Stomach (tissue), 9 donors: ENCODE measurements around the gene ZNF239. TPM values are rescaled to one million over a fixed set of nuclear protein-coding genes. Genes with fewer than 3 reads are reported as not detected.
"Not testable (repeated sequence)": the region's sequence is repeated elsewhere in the genome, so short reads cannot be mapped to it uniquely, and the experiment has no call there.

Source experiments
- DNase-seq, 2 donors: peaks; one replicate each; pipeline versions ENCODE4 v3.0.0 to v3.0.0-alpha.2; 2013 to 2019
- H3K27ac ChIP-seq, 5 donors: fragments of 200-600 bp in 4 of 5; sonication (generic) in 4 of 5; one replicate each; pipeline ENCODE4 v1.5.1; 2013 to 2019; ENCODE audit warnings: mild to moderate bottlenecking in 1 of 5, moderate library complexity in 1 of 5
- H3K27me3 ChIP-seq, 3 donors: fragments of 200-600 bp; sonication (generic); one replicate each; pipeline ENCODE4 v1.5.1; 2017 to 2019; ENCODE audit warnings: mixed run types in 1 of 3
- H3K36me3 ChIP-seq, 4 donors: fragments of 200-600 bp; sonication (generic); 1 replicate in 3 of 4; 2 replicates in 1 of 4; pipeline ENCODE4 v1.5.1; 2016 to 2019
- H3K4me1 ChIP-seq, 4 donors: fragments of 200-600 bp; sonication (generic); one replicate each; pipeline ENCODE4 v1.5.1; 2016 to 2019
- H3K4me3 ChIP-seq, 4 donors: fragments of 200-600 bp; sonication (generic) in 3 of 4; one replicate each; pipeline ENCODE4 v1.5.1; 2016 to 2019; ENCODE audit warnings: mild to moderate bottlenecking in 1 of 4
- H3K9me3 ChIP-seq, 4 donors: fragments of 200-600 bp; sonication (generic); one replicate each; pipeline ENCODE4 v1.5.1; 2016 to 2019
- EP300 ChIP-seq: sonication (generic); formaldehyde crosslinking; IDR thresholded peaks from one replicate; pipeline ENCODE4 v1.6.1; 2017; ENCODE audit warnings: antibody characterized with exemption
- POLR2A ChIP-seq, 4 donors: fragments of 450-650 bp; IDR thresholded peaks; one replicate each; pipeline ENCODE4 v1.6.1; 2016; ENCODE audit warnings: antibody characterized with exemption in 4 of 4, control low read depth in 2 of 4, mild to moderate bottlenecking in 1 of 4, moderate library complexity in 1 of 4
- POLR2AphosphoS5 ChIP-seq, 3 donors: sonication (generic); formaldehyde crosslinking; IDR thresholded peaks; one replicate each; pipeline ENCODE4 v1.6.1; 2016; ENCODE audit warnings: antibody characterized with exemption in 3 of 3
- WGBS, 5 donors: extraction: QIAGEN DNeasy Blood & Tissue Kit in 3 of 5; methylation state at CpG; one replicate each; pipeline versions ENCODE4 v1.1.5 to v1.1.7; 2013 to 2018; 5-methylcytosine and 5-hydroxymethylcytosine counted together
- intact Hi-C: fragments of 100-400 bp; cut with DNase I; formaldehyde crosslinking; loops from one replicate; pipeline ENCODE4 v1.15.1; 2023; ENCODE audit warnings: low total_unique reads
- polyA plus RNA-seq, 3 donors: library from polyadenylated mRNA; stranded (reverse); fragments of 200-250 nt; gene quantifications; one replicate each; pipeline ENCODE4 v1.2.3, GENCODE V29; 2013
- total RNA-seq, 5 donors: library from RNA; depleted of rRNA; stranded (reverse); fragments of >200 nt; gene quantifications; one replicate each; pipeline versions ENCODE4 v1.1.0 to v1.2.3, GENCODE V29; 2014 to 2016
- TF ChIP-seq, protein P1 (sequence below), 7 experiments: fragments of 450-650 bp in 4 of 7; fragments of 200-600 bp in 3 of 7; sonication (generic) in 3 of 7; IDR thresholded peaks; one replicate each; pipeline ENCODE4 v1.5.1; 2016 to 2019; ENCODE audit warnings: antibody characterized with exemption in 7 of 7, control low read depth in 2 of 7, mild to moderate bottlenecking in 1 of 7
- donor health status: healthy with polysubstance abuse.
- donor health status: Bipolar disorder and iron deficiency.
- donor health status: healthy.

Gene ZNF239
- total and polyA plus RNA-seq, 8 donors = 1.4 to 37.5 (median 3.0) TPM; not detected in 2

DNA sequence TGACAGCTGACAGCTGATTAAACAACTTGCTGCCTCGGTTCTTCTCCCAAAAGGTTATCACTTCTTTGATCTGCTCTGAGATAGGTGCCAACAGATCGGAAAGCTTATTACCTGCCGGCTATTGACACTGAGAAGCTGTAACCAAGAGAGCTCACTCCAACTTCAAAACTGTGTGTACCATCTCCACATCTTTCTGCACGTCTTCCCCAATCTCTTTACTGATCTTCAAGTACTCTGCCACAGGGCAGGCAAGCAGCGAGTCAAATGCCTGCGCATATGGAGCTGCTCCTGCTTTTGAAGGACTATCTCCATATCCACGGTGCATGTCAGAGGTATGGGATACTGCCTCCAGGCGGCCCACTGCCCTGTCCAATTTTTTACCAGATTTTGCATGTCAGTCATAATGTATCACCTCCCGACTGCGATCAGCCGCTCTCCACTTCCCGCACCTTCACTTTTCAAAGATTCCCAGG is 31.5 kb upstream of the ZNF239 start:
- Histone ChIP-seq H3K9me3 (no peaks in the 10 kb centered on the region), H3K36me3 (peaks cover 6 to 24% (median 20%) of the 10 kb centered on the region in 4 donors), H3K4me1 (peaks cover 9 to 17% (median 15%) of the 10 kb centered on the region in 4 donors), H3K27ac (peak overlapping the region in 3 of 5 donors; percentile 81 to 88 (median 81)), H3K27me3 (no peaks in the 10 kb centered on the region), H3K4me3 (peak overlapping the region; percentile 82 to 96 (median 89))
- WGBS, 5 donors = 48 to 58% (median 56%) methylated on average over 12 of the region's 12 CpGs
- no peak for DNase-seq
- TF ChIP-seq, protein P1, sequence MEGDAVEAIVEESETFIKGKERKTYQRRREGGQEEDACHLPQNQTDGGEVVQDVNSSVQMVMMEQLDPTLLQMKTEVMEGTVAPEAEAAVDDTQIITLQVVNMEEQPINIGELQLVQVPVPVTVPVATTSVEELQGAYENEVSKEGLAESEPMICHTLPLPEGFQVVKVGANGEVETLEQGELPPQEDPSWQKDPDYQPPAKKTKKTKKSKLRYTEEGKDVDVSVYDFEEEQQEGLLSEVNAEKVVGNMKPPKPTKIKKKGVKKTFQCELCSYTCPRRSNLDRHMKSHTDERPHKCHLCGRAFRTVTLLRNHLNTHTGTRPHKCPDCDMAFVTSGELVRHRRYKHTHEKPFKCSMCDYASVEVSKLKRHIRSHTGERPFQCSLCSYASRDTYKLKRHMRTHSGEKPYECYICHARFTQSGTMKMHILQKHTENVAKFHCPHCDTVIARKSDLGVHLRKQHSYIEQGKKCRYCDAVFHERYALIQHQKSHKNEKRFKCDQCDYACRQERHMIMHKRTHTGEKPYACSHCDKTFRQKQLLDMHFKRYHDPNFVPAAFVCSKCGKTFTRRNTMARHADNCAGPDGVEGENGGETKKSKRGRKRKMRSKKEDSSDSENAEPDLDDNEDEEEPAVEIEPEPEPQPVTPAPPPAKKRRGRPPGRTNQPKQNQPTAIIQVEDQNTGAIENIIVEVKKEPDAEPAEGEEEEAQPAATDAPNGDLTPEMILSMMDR (IDR thresholded peaks at IDR 0.05) = no peak
- TF ChIP-seq POLR2A (IDR thresholded peaks at IDR 0.05) = no peak
- no peak for TF ChIP-seq EP300
- TF ChIP-seq POLR2AphosphoS5 (IDR thresholded peaks at IDR 0.05) = no peak
- intact Hi-C loops = no loop called here

DNA sequence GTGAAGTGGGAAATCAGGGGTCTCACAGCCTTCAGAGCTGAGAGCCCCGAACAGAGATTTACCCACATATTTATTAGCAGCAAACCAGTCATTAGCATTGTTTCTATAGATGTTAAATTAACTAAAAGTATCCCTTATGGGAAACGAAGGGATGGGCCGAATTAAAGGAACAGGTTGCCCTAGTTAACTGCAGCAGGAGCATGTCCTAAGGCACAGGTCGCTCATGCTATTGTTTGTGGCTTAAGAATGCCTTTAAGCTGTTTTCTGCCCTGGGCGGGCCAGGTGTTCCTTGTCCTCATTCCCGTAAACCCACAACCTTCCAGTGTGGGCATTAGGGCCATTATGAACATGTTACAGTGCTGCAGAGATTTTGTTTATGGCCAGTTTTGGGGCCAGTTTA is 27.2 kb upstream of the ZNF239 start:
- H3K9me3 ChIP-seq, H3K27me3 ChIP-seq, DNase-seq, H3K4me3 ChIP-seq, intact Hi-C loops, H3K4me1 ChIP-seq, H3K27ac ChIP-seq, H3K36me3 ChIP-seq: not testable (repeated sequence)
- WGBS, 5 donors = 88 to 91% (median 89%) methylated on average over 6 of the region's 6 CpGs

DNA sequence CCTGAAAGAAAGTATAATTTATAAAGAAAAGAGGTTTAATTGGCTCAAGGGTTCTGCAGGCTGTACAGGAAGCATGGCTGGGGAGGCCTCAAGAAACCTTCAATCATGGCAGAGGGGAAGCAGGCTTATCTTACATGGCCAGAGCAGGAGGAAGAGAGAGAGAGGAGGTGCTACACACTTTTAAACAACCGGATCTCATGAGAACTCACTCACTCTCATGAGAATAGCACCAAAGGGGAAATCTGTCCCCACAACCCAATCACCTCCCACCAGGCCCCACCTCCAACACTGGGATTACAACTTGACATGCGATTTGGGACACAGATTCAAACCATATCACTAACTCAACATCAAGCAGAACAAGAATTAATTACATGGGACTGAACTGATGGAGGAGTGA is 24.9 kb upstream of the ZNF239 start:
- no peaks in the 10 kb centered on the region for H3K27me3 ChIP-seq
- H3K4me1 ChIP-seq = peaks cover 0 to 17% (median 12%) of the 10 kb centered on the region in 4 donors
- H3K36me3 ChIP-seq = no peaks in the 10 kb centered on the region
- H3K9me3 ChIP-seq = no peaks in the 10 kb centered on the region
- H3K27ac ChIP-seq = no peak overlapping the region
- no peak for DNase-seq
- no peak for TF ChIP-seq POLR2A (IDR thresholded peaks at IDR 0.05)
- 63 to 84% (median 76%) methylated on average over 2 of the region's 2 CpGs for WGBS, 5 donors
- no peak overlapping the region for H3K4me3 ChIP-seq
- intact Hi-C loops = no loop called here

DNA sequence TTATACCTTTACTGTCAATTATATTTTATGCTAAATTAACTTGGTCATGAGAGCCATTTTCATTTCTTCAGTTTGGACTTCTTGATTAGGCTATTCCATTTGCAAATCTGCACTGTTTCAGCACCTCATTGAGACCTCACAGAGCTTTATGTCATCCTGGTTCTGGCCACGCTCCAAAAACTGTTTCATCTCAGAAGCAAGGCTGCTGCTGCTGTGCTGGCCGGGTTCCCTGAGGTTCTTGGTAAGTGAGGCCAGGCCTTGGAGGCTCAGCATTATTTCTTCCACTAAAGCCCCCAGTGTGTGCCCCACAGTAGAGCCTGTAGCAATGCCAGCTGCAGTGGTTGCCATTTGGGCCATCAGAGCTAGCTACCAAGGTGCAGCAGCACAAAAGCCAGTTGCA is 24.0 kb upstream of the ZNF239 start:
- no peak overlapping the region for H3K27ac ChIP-seq
- DNase-seq = peak in 1 of 2 donors; percentile 60
- H3K4me1 ChIP-seq = peaks cover 0 to 17% (median 13%) of the 10 kb centered on the region in 4 donors
- intact Hi-C loops = no loop called here
- no peak overlapping the region for H3K4me3 ChIP-seq
- no peaks in the 10 kb centered on the region for H3K36me3 ChIP-seq
- TF ChIP-seq POLR2A (IDR thresholded peaks at IDR 0.05) (no peak), EP300 (no peak), POLR2AphosphoS5 (IDR thresholded peaks at IDR 0.05) (no peak)
- TF ChIP-seq, protein P1 (IDR thresholded peaks at IDR 0.05) = no peak
- H3K27me3 ChIP-seq = no peaks in the 10 kb centered on the region
- 69 to 73% (median 71%) methylated on average over 2 of the region's 2 CpGs for WGBS, 5 donors
- no peaks in the 10 kb centered on the region for H3K9me3 ChIP-seq

DNA sequence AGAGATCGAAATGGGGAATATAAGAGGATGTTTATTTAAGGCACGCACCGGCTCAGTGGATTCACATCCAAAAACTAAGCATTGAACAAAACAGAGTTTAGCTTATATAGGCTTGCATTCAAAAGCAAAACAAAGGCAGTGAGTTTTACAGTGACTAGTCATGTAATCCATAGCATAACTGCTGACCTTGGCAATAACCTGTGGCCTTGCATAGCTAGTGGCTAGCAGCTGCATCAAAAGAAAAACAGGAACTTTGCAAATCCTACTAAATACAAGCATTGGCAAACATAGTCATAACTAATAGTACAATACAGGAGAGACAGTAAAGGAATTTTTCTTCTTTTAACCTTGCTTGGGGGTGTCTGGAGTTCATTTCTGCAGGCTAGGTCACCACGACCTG is 22.1 kb upstream of the ZNF239 start:
- no peak for TF ChIP-seq EP300
- no peak for TF ChIP-seq POLR2A (IDR thresholded peaks at IDR 0.05)
- TF ChIP-seq, protein P1 (IDR thresholded peaks at IDR 0.05) = no peak
- no peak for TF ChIP-seq POLR2AphosphoS5 (IDR thresholded peaks at IDR 0.05)
- no peak overlapping the region for H3K27ac ChIP-seq
- no peak overlapping the region for H3K4me3 ChIP-seq
- no peak for DNase-seq
- intact Hi-C loops = no loop called here
- peaks cover 0 to 4% (median 0%) of the 10 kb centered on the region in 4 donors for H3K9me3 ChIP-seq
- peaks cover 0 to 17% (median 13%) of the 10 kb centered on the region in 4 donors for H3K4me1 ChIP-seq
- H3K27me3 ChIP-seq = no peaks in the 10 kb centered on the region
- 80 to 87% (median 85%) methylated on average over 4 of the region's 4 CpGs for WGBS, 5 donors
- H3K36me3 ChIP-seq = no peaks in the 10 kb centered on the region
